ENCODE data around the gene OR4E2.

GRCh38 chr14:21704338-21704737 lies 50.7 kb downstream of the OR4E2 start:
- TF ChIP-seq, protein P1, sequence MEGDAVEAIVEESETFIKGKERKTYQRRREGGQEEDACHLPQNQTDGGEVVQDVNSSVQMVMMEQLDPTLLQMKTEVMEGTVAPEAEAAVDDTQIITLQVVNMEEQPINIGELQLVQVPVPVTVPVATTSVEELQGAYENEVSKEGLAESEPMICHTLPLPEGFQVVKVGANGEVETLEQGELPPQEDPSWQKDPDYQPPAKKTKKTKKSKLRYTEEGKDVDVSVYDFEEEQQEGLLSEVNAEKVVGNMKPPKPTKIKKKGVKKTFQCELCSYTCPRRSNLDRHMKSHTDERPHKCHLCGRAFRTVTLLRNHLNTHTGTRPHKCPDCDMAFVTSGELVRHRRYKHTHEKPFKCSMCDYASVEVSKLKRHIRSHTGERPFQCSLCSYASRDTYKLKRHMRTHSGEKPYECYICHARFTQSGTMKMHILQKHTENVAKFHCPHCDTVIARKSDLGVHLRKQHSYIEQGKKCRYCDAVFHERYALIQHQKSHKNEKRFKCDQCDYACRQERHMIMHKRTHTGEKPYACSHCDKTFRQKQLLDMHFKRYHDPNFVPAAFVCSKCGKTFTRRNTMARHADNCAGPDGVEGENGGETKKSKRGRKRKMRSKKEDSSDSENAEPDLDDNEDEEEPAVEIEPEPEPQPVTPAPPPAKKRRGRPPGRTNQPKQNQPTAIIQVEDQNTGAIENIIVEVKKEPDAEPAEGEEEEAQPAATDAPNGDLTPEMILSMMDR (conservative IDR thresholded peaks at IDR 0.05): no peak
- TF ChIP-seq EZH2 (IDR thresholded peaks at IDR 0.05; ENCODE audit: low read depth): no peak

Data from PC-9 (cell line).